HCT116 (cell line): ENCODE results near the gene SNORC. TPM values are rescaled to one million over a fixed set of nuclear protein-coding genes. Genes with fewer than 3 reads are reported as not detected.

Experiments used
- ATAC-seq: fragments of 200-7000 bp; cut with Tn5 transposase; 2 replicates; pipeline ENCODE4 v1.9.1; 2020; ENCODE audit warnings: mild to moderate bottlenecking, moderate library complexity
- BruUV-seq: library from RNA; stranded (reverse); fragments of 400-500 nt; replicated peaks from 2 replicates; lab custom pipeline; 2021; lab: Mats Ljungman, UMichigan
- CTCF ChIA-PET: fragments of 300-600 bp; sonication (Branson Sonifier 250); formaldehyde crosslinking; loops from one replicate; lab custom pipeline; 2021; ENCODE audit warnings: antibody characterized with exemption; lab: Charles Lee
- POLR2A ChIA-PET: fragments of 300-600, 350-600 bp; sonication (Branson Sonifier 250); formaldehyde crosslinking; loops from one replicate; lab custom pipeline; 2021; ENCODE audit warnings: antibody characterized with exemption; lab: Charles Lee
- RAD21 ChIA-PET, 2 experiments: fragments of 300-600 bp; sonication (Branson Sonifier 250); formaldehyde crosslinking; loops; one replicate each; lab custom pipeline; 2023; ENCODE audit warnings: low total read pairs in 2 of 2; ENCODE audit not compliant: uncharacterized antibody in 2 of 2, unreplicated experiment in 2 of 2, low non-redundant PET in 1 of 2; lab: Charles Lee
- DNase-seq: peaks from one replicate; pipeline ENCODE4 v3.0.0-alpha.2; 2010; ENCODE audit warnings: low read depth, low spot score
- H2AFZ ChIP-seq: fragments of 200-600 bp; shearing (Covaris generic), sonication (generic); 2 replicates; pipeline ENCODE4 v1.6.1; 2017; ENCODE audit warnings: low read depth, mixed run types, mixed read lengths, antibody characterized with exemption, low read length; ENCODE audit not compliant: poor library complexity, severe bottlenecking
- H3K27ac ChIP-seq: 2 replicates; pipeline ENCODE4 v1.5.1; 2012; ENCODE audit warnings: low read depth, low read length
- H3K27me3 ChIP-seq: fragments of 200-600 bp; sonication (generic); 2 replicates; pipeline ENCODE4 v1.6.1; 2016; ENCODE audit warnings: mixed run types, low read length, mixed read lengths; ENCODE audit not compliant: insufficient read depth
- H3K36me3 ChIP-seq, 2 experiments: fragments of 200-500 bp in 1 of 2; fragments of 200-600 bp in 1 of 2; sonication (Bioruptor generic) in 1 of 2; sonication (generic) in 1 of 2; 2 replicates each; pipeline versions ENCODE4 v1.5.1 to v1.6.1; 2014 to 2016; ENCODE audit warnings: low read length in 2 of 2, inconsistent platforms in 1 of 2, mixed read lengths in 1 of 2, mixed run types in 1 of 2; ENCODE audit not compliant: insufficient read depth in 2 of 2, control insufficient read depth in 1 of 2
- H3K4me1 ChIP-seq, 2 experiments: fragments of 200-600 bp in 1 of 2; sonication (generic) in 1 of 2; 2 replicates each; pipeline versions ENCODE4 v1.5.1 to v1.6.1; 2012 to 2017; ENCODE audit warnings: low read length in 2 of 2, inconsistent platforms in 1 of 2, mild to moderate bottlenecking in 1 of 2, mixed read lengths in 1 of 2, mixed run types in 1 of 2, moderate library complexity in 1 of 2; ENCODE audit not compliant: insufficient read depth in 2 of 2, control insufficient read depth in 1 of 2
- H3K4me2 ChIP-seq: fragments of 200-600 bp; sonication (generic); 2 replicates; pipeline ENCODE4 v1.6.1; 2017; ENCODE audit warnings: mixed run types, low read length, mixed read lengths
- H3K4me3 ChIP-seq, 2 experiments: fragments of 200-600 bp in 1 of 2; sonication (generic) in 1 of 2; replicated peaks in 1 of 2; 2 replicates each; pipeline ENCODE4 v1.5.1; 2011 to 2016; ENCODE audit warnings: low read length in 2 of 2, control low read depth in 1 of 2, low read depth in 1 of 2, mild to moderate bottlenecking in 1 of 2, mixed read lengths in 1 of 2, mixed run types in 1 of 2
- H3K79me2 ChIP-seq: fragments of 200-600 bp; sonication (generic); 2 replicates; pipeline ENCODE4 v1.6.1; 2017; ENCODE audit warnings: mild to moderate bottlenecking, mixed run types, low read length, moderate library complexity, mixed read lengths; ENCODE audit not compliant: insufficient read depth
- H3K9ac ChIP-seq: fragments of 200-600 bp; sonication (generic); 2 replicates; pipeline ENCODE4 v1.6.1; 2016; ENCODE audit warnings: low read length, mixed read lengths
- H3K9me2 ChIP-seq: fragments of 200-600 bp; sonication (generic), shearing (Covaris generic); 2 replicates; pipeline ENCODE4 v1.6.1; 2017; ENCODE audit warnings: mixed run types, mild to moderate bottlenecking, moderate library complexity; ENCODE audit not compliant: insufficient read depth
- H3K9me3 ChIP-seq, 2 experiments: fragments of 200-500 bp in 1 of 2; fragments of 200-600 bp in 1 of 2; sonication (Bioruptor generic) in 1 of 2; sonication (generic) in 1 of 2; 2 replicates each; pipeline ENCODE4 v1.6.1; 2014 to 2017; ENCODE audit warnings: low read length in 2 of 2, mixed read lengths in 2 of 2, inconsistent platforms in 1 of 2, low read depth in 1 of 2, mild to moderate bottlenecking in 1 of 2, mixed run types in 1 of 2, moderate library complexity in 1 of 2; ENCODE audit not compliant: control insufficient read depth in 1 of 2, insufficient read depth in 1 of 2
- H4K20me1 ChIP-seq: fragments of 200-600 bp; sonication (generic), shearing (Covaris generic); 2 replicates; pipeline ENCODE4 v1.6.1; 2017; ENCODE audit warnings: mixed run types, mild to moderate bottlenecking, moderate library complexity; ENCODE audit not compliant: insufficient read depth
- CBX3 ChIP-seq: IDR thresholded peaks from 2 replicates; pipeline ENCODE4 v1.6.1; 2012; ENCODE audit warnings: low read depth
- CEBPB ChIP-seq: IDR thresholded peaks from 2 replicates; pipeline ENCODE4 v1.6.1; 2012; ENCODE audit warnings: low read depth
- CTCF ChIP-seq, 3 experiments: fragments of 200-600 bp in 1 of 3; sonication (generic) in 1 of 3; IDR thresholded peaks in 2 of 3; conservative IDR thresholded peaks in 1 of 3; 2 replicates each; pipeline ENCODE4 v1.5.1; 2012 to 2017; ENCODE audit warnings: low read depth in 2 of 3, low read length in 2 of 3, antibody characterized with exemption in 1 of 3, borderline replicate concordance in 1 of 3, control low read depth in 1 of 3, mild to moderate bottlenecking in 1 of 3, mixed read lengths in 1 of 3, mixed run types in 1 of 3, moderate library complexity in 1 of 3; ENCODE audit not compliant: insufficient read depth in 1 of 3
- EGR1 ChIP-seq: IDR thresholded peaks from 2 replicates; pipeline ENCODE4 v1.6.1; 2012; ENCODE audit warnings: low read depth
- ELF1 ChIP-seq: IDR thresholded peaks from 2 replicates; pipeline ENCODE4 v1.6.1; 2012; ENCODE audit warnings: low read depth, borderline replicate concordance
- FOSL1 ChIP-seq: IDR thresholded peaks from 2 replicates; pipeline ENCODE4 v1.6.1; 2012; ENCODE audit warnings: low read depth
- JUND ChIP-seq: IDR thresholded peaks from 2 replicates; pipeline ENCODE4 v1.6.1; 2012
- POLR2A ChIP-seq: IDR thresholded peaks from 2 replicates; pipeline ENCODE4 v1.7.0; 2011; ENCODE audit warnings: borderline replicate concordance; ENCODE audit not compliant: insufficient read depth, insufficient read length; ENCODE audit errors: extremely low read depth
- REST ChIP-seq: IDR thresholded peaks from 2 replicates; pipeline ENCODE4 v1.6.1; 2012; ENCODE audit warnings: low read depth
- SIN3A ChIP-seq: IDR thresholded peaks from 2 replicates; pipeline ENCODE4 v1.6.1; 2012; ENCODE audit warnings: low read depth
- ZNF274 ChIP-seq: fragments of 200-500 bp; sonication (Bioruptor generic); IDR thresholded peaks from 2 replicates; pipeline ENCODE4 v1.6.1; 2014; ENCODE audit warnings: mild to moderate bottlenecking, low read depth, low read length, inconsistent platforms
- intact Hi-C: fragments of 100-400 bp; cut with micrococcal nuclease; formaldehyde crosslinking; loops from 2 replicates; pipeline ENCODE4 v1.10.0; 2022
- total RNA-seq: library from RNA; stranded (reverse); gene quantifications from one replicate; pipeline ENCODE4 v1.2.1, GENCODE V29; 2021; ENCODE audit not compliant: unreplicated experiment

SNORC gene
- total RNA-seq, 1 experiment from 2014 or later = 14.0 TPM

DNA sequence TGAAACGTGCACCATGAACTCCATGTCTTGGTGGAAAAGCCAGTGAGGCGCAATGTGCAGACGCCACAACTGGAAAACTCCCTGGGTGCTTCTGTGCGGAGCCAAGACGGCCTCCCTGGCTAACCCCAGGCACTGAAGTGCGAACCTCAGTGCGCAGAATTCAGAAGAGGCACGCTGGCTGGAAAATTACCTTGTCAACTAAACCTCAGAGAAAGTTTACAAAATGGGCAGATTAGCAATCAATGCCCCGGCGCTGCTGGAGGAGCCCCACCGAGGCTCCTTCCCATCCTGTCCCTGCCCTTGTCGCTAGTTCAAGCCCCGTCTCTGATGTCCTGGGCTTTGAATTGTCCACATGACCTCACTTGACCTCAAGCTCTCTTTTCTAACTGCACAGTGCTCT is 22.2 kb downstream of the SNORC start:
- no peak overlapping the region for H3K4me3 ChIP-seq
- ChIA-PET POLR2A (interaction anchor here (1.2 kb wide), 1 partner anchor 10 kb away, joined by 5 read pairs; no protein-coding TSS in a partner anchor), CTCF (no interaction called here), RAD21 (no interaction called here)
- H3K4me2 ChIP-seq = no peak overlapping the region
- DNase-seq (no peak), ATAC-seq (no peak)
- intact Hi-C loops = loop anchor here (5.0 kb wide), 1 partner anchor 95 kb away; no protein-coding TSS in a partner anchor
- TF ChIP-seq JUND (no peak), SIN3A (no peak), ELF1 (no peak), CEBPB (no peak), CTCF (IDR thresholded peaks at IDR 0.05 in 2 of 3, conservative IDR thresholded peaks at IDR 0.05 in 1 of 3; ENCODE audit: borderline replicate concordance in 1 of 3, insufficient read depth in 1 of 3, low read depth in 2 of 3, low read length in 2 of 3) (no peak), POLR2A (no peak), ZNF274 (no peak), CBX3 (no peak), EGR1 (no peak), FOSL1 (no peak), REST (no peak)
- no peaks in the 10 kb centered on the region for H3K9me2 ChIP-seq
- no peaks in the 10 kb centered on the region for H4K20me1 ChIP-seq
- no peaks in the 10 kb centered on the region for H3K9me3 ChIP-seq
- H3K9ac ChIP-seq = no peak overlapping the region
- H3K27ac ChIP-seq = no peak overlapping the region
- no peak overlapping the region for H2AFZ ChIP-seq
- H3K27me3 ChIP-seq = no peaks in the 10 kb centered on the region
- H3K4me1 ChIP-seq = peaks cover 15 to 39% of the 10 kb centered on the region in 2 experiments
- H3K79me2 ChIP-seq = no peaks in the 10 kb centered on the region
- no peaks in the 10 kb centered on the region for H3K36me3 ChIP-seq
- no TSS peak for BruUV-seq
